Activated CD8-positive, alpha-beta T cell treated with anti-CD3 and anti-CD28 coated beads for 36 hours (primary cell): ENCODE data around the gene JMJD1C. TPM values are rescaled to one million over a fixed set of nuclear protein-coding genes. Genes with fewer than 3 reads are reported as not detected.

Source experiments
- ATAC-seq: fragments of 200-7000 bp; cut with Tn5 transposase; one replicate; pipeline ENCODE4 v1.10.0; 2021; ENCODE audit warnings: mild to moderate bottlenecking, moderate library complexity
- CTCF ChIA-PET: fragments of 350-600 bp; sonication (Branson Sonifier 250); formaldehyde crosslinking; loops from one replicate; lab custom pipeline; 2021; ENCODE audit warnings: antibody characterized with exemption; lab: Charles Lee
- POLR2A ChIA-PET: fragments of 350-600 bp; sonication (Branson Sonifier 250); formaldehyde crosslinking; loops from one replicate; lab custom pipeline; 2021; ENCODE audit warnings: antibody characterized with exemption; lab: Charles Lee
- DNase-seq: peaks from one replicate; pipeline ENCODE4 v3.0.0-alpha.2; 2020
- H3K27ac Mint-ChIP-seq: one replicate; pipeline ENCODE4 v1.8.0; 2021; ENCODE audit warnings: mild to moderate bottlenecking, mixed read lengths
- H3K27me3 Mint-ChIP-seq: one replicate; pipeline ENCODE4 v1.8.0; 2021; ENCODE audit warnings: mixed read lengths
- H3K36me3 Mint-ChIP-seq: one replicate; pipeline ENCODE4 v1.8.0; 2021; ENCODE audit warnings: low read depth, mixed read lengths
- H3K4me1 Mint-ChIP-seq: one replicate; pipeline ENCODE4 v1.8.0; 2021; ENCODE audit warnings: low read depth, mixed read lengths
- H3K4me3 Mint-ChIP-seq: one replicate; pipeline ENCODE4 v1.8.0; 2021; ENCODE audit warnings: mild to moderate bottlenecking, moderate library complexity, mixed read lengths
- H3K9me3 Mint-ChIP-seq: one replicate; pipeline ENCODE4 v1.8.0; 2021; ENCODE audit warnings: mixed read lengths
- CTCF ChIP-seq: fragments of 200-600 bp; IDR thresholded peaks from one replicate; pipeline ENCODE4 v1.8.0; 2022; ENCODE audit warnings: antibody characterized with exemption, mild to moderate bottlenecking
- intact Hi-C: fragments of 100-400 bp; cut with micrococcal nuclease; formaldehyde crosslinking; loops from one replicate; pipeline ENCODE4 v1.10.0; 2022
- total RNA-seq, 2 experiments: library from RNA; stranded (reverse); gene quantifications; one replicate each; pipeline ENCODE4 v1.2.3, GENCODE V29; 2021

JMJD1C gene
- total RNA-seq, 2 experiments from 2014 or later, result 45.2 to 48.1 TPM

GRCh38 chr10:63431962-63432797 is 33.6 kb downstream of the JMJD1C start:
- no peak for TF ChIP-seq CTCF
- ChIA-PET POLR2A (interaction anchor here (1.2 kb wide), 1 partner anchor 12 kb away, joined by 3 read pairs; no protein-coding TSS in a partner anchor), CTCF (no interaction called here)
- Mint-ChIP-seq H3K9me3 (peaks cover 4% of the 10 kb centered on the region), H3K4me3 (no peak overlapping the region), H3K27ac (peak overlapping the region; percentile 50), H3K27me3 (no peaks in the 10 kb centered on the region), H3K4me1 (peaks cover 38% of the 10 kb centered on the region), H3K36me3 (peaks cover 19% of the 10 kb centered on the region)
- DNase-seq (peak; percentile 39), ATAC-seq (peak; percentile 90)
- intact Hi-C loops, result no loop called here

GRCh38 chr10:63430999-63431356 is 34.8 kb downstream of the JMJD1C start:
- no peak overlapping the region for H3K27ac Mint-ChIP-seq
- intact Hi-C loops, result no loop called here
- no peak for TF ChIP-seq CTCF
- peaks cover 4% of the 10 kb centered on the region for H3K9me3 Mint-ChIP-seq
- peaks cover 19% of the 10 kb centered on the region for H3K36me3 Mint-ChIP-seq
- H3K4me1 Mint-ChIP-seq, result peaks cover 38% of the 10 kb centered on the region
- ATAC-seq (no peak), DNase-seq (no peak)
- CTCF ChIA-PET, result interaction anchor here (1.1 to 1.6 kb wide), 2 partner anchors 198 to 200 kb away, joined by 3 to 4 read pairs; no protein-coding TSS in a partner anchor
- H3K27me3 Mint-ChIP-seq, result no peaks in the 10 kb centered on the region
- no peak overlapping the region for H3K4me3 Mint-ChIP-seq
- POLR2A ChIA-PET, result interaction anchor here (1.0 kb wide), 1 partner anchor 9 kb away, joined by 3 read pairs; no protein-coding TSS in a partner anchor

GRCh38 chr10:63430091-63430998 is 35.4 kb downstream of the JMJD1C start:
- no peak for DNase-seq
- Mint-ChIP-seq H3K36me3 (peaks cover 19% of the 10 kb centered on the region), H3K9me3 (peaks cover 4% of the 10 kb centered on the region), H3K27me3 (no peaks in the 10 kb centered on the region), H3K4me1 (peaks cover 38% of the 10 kb centered on the region), H3K27ac (no peak overlapping the region), H3K4me3 (no peak overlapping the region)
- POLR2A ChIA-PET, result interaction anchor here (1.0 kb wide), 1 partner anchor 9 kb away, joined by 3 read pairs; no protein-coding TSS in a partner anchor
- no peak for ATAC-seq
- intact Hi-C loops, result no loop called here
- no peak for TF ChIP-seq CTCF
- CTCF ChIA-PET, result interaction anchor here (1.1 to 1.6 kb wide), 3 partner anchors 108 to 199 kb away, joined by 3 to 4 read pairs (median 3); no protein-coding TSS in a partner anchor

GRCh38 chr10:63429281-63429680 is 36.5 kb downstream of the JMJD1C start:
- no peak overlapping the region for H3K4me3 Mint-ChIP-seq
- DNase-seq (no peak), ATAC-seq (no peak)
- no peak overlapping the region for H3K27ac Mint-ChIP-seq
- CTCF ChIA-PET, result no interaction called here
- H3K36me3 Mint-ChIP-seq, result peaks cover 19% of the 10 kb centered on the region
- intact Hi-C loops, result no loop called here
- no peaks in the 10 kb centered on the region for H3K27me3 Mint-ChIP-seq
- peaks cover 4% of the 10 kb centered on the region for H3K9me3 Mint-ChIP-seq
- POLR2A ChIA-PET, result no interaction called here
- TF ChIP-seq CTCF, result no peak
- peaks cover 31% of the 10 kb centered on the region for H3K4me1 Mint-ChIP-seq
